PFSK-1 (cell line): ENCODE measurements around the gene ARPC5.

Experiments used
- POLR2AphosphoS5 ChIP-seq: IDR thresholded peaks from 2 replicates; pipeline ENCODE4 v1.6.1; 2012; ENCODE audit warnings: low read depth, mild to moderate bottlenecking, control low read depth, low read length, moderate library complexity
- SIN3A ChIP-seq: IDR thresholded peaks from 2 replicates; pipeline ENCODE4 v1.6.1; 2012; ENCODE audit warnings: mild to moderate bottlenecking, low read length, moderate library complexity, borderline replicate concordance; ENCODE audit not compliant: insufficient read depth

- TF ChIP-seq POLR2AphosphoS5 (no peak), SIN3A (no peak)
Measured at GRCh38 chr1:183630748-183631147, 4.8 kb downstream of the ARPC5 start.
